HEK293T (cell line): Measurements from ENCODE around the gene PPP2R1B.

Source experiments
- BHLHE40 ChIP-seq: fragments of 450-650 bp; IDR thresholded peaks from 2 replicates; pipeline ENCODE4 v1.6.1; 2016; ENCODE audit warnings: mild to moderate bottlenecking, moderate library complexity, borderline replicate concordance
- ELF4 ChIP-seq: fragments of 450-650 bp; IDR thresholded peaks from 2 replicates; pipeline ENCODE4 v1.6.1; 2017; ENCODE audit warnings: antibody characterized with exemption
- FOXA1 ChIP-seq: fragments of 450-650 bp; IDR thresholded peaks from 2 replicates; pipeline ENCODE4 v1.6.1; 2016; ENCODE audit warnings: mild to moderate bottlenecking
- FOXK2 ChIP-seq: fragments of 450-650 bp; IDR thresholded peaks from 2 replicates; pipeline ENCODE4 v1.6.1; 2016; ENCODE audit warnings: mild to moderate bottlenecking
- FOXM1 ChIP-seq: fragments of 450-650 bp; IDR thresholded peaks from 2 replicates; pipeline ENCODE4 v1.6.1; 2017; ENCODE audit warnings: mild to moderate bottlenecking, borderline replicate concordance
- HDGF ChIP-seq: fragments of 450-650 bp; IDR thresholded peaks from 2 replicates; pipeline ENCODE4 v1.6.1; 2017; ENCODE audit warnings: antibody characterized with exemption, borderline replicate concordance
- L3MBTL2 ChIP-seq: fragments of 450-650 bp; conservative IDR thresholded peaks from 2 replicates; pipeline ENCODE4 v1.6.1; 2016; ENCODE audit warnings: mild to moderate bottlenecking
- LEF1 ChIP-seq: fragments of 450-650 bp; IDR thresholded peaks from 2 replicates; pipeline ENCODE4 v1.6.1; 2017; ENCODE audit warnings: mild to moderate bottlenecking, borderline replicate concordance
- NFRKB ChIP-seq: fragments of 450-650 bp; IDR thresholded peaks from 2 replicates; pipeline ENCODE4 v1.6.1; 2016; ENCODE audit warnings: mild to moderate bottlenecking, moderate library complexity
- SP1 ChIP-seq: fragments of 450-650 bp; IDR thresholded peaks from 2 replicates; pipeline ENCODE4 v1.6.1; 2017
- SUZ12 ChIP-seq: fragments of 450-650 bp; IDR thresholded peaks from 2 replicates; pipeline ENCODE4 v1.6.1; 2016; ENCODE audit warnings: mild to moderate bottlenecking
- TARDBP ChIP-seq: fragments of 450-650 bp; IDR thresholded peaks from 2 replicates; pipeline ENCODE4 v1.6.1; 2016
- TF ChIP-seq, protein P1 (sequence below): fragments of 450-650 bp; IDR thresholded peaks from 2 replicates; pipeline ENCODE4 v1.6.1; 2016

DNA sequence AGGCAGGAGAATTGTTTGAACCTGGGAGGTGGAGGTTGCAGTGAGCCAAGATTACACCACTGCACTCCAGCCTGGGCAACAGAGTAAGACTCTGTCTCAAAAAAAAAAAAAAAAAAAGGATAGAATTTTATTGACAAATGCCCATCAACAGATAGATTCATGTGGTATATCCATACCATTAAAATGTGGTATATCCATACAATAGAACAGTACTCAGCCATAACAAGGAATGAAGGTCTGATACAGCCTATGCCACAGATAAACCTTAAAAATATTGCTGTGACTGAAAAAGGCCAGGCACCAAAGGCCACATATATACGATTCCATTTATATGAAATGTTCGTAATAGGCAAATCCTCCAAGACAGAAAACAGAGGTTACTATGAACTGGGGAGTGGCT, 45.3 kb upstream of the PPP2R1B start:
- TF ChIP-seq NFRKB (no peak), TARDBP (no peak), HDGF (no peak), FOXA1 (no peak), FOXM1 (no peak), ELF4 (no peak), SUZ12 (no peak), SP1 (no peak), LEF1 (no peak), L3MBTL2 (no peak), BHLHE40 (no peak), FOXK2 (no peak)
- TF ChIP-seq, protein P1, sequence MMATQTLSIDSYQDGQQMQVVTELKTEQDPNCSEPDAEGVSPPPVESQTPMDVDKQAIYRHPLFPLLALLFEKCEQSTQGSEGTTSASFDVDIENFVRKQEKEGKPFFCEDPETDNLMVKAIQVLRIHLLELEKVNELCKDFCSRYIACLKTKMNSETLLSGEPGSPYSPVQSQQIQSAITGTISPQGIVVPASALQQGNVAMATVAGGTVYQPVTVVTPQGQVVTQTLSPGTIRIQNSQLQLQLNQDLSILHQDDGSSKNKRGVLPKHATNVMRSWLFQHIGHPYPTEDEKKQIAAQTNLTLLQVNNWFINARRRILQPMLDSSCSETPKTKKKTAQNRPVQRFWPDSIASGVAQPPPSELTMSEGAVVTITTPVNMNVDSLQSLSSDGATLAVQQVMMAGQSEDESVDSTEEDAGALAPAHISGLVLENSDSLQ: no peak
